Endodermal cell (in vitro differentiated cells): ENCODE results near the gene YLPM1. TPM values are rescaled to one million over a fixed set of nuclear protein-coding genes. Genes with fewer than 3 reads are reported as not detected.

Experiments used
- DNase-seq: peaks from one replicate; pipeline ENCODE4 v3.0.0-alpha.2; 2017
- H3K27ac ChIP-seq: 2 replicates; pipeline ENCODE4 v1.5.1; 2013; ENCODE audit warnings: mild to moderate bottlenecking, low read depth, low read length, moderate library complexity
- H3K27me3 ChIP-seq: 2 replicates; pipeline ENCODE4 v1.6.1; 2013; ENCODE audit warnings: mild to moderate bottlenecking, low read length, moderate library complexity; ENCODE audit not compliant: insufficient read depth, control insufficient read depth, poor library complexity, severe bottlenecking
- H3K36me3 ChIP-seq: 2 replicates; pipeline ENCODE4 v1.7.0; 2013; ENCODE audit warnings: mild to moderate bottlenecking, low read length, moderate library complexity; ENCODE audit not compliant: control insufficient read depth, insufficient read depth
- H3K4me1 ChIP-seq: one replicate; pipeline ENCODE4 v1.7.0; 2013; ENCODE audit warnings: low read length; ENCODE audit not compliant: control insufficient read depth, insufficient read depth
- H3K4me3 ChIP-seq: 2 replicates; pipeline ENCODE4 v1.5.1; 2013; ENCODE audit warnings: mild to moderate bottlenecking, low read length, moderate library complexity
- H3K9ac ChIP-seq: 2 replicates; pipeline ENCODE4 v1.6.1; 2013; ENCODE audit warnings: mild to moderate bottlenecking, low read length, moderate library complexity; ENCODE audit not compliant: poor library complexity, severe bottlenecking; ENCODE audit errors: extremely low read depth
- H3K9me3 ChIP-seq: 2 replicates; pipeline ENCODE4 v1.6.1; 2013; ENCODE audit warnings: mild to moderate bottlenecking, low read length, moderate library complexity; ENCODE audit not compliant: control insufficient read depth
- H3K27ac Mint-ChIP-seq: 2 replicates; pipeline ENCODE4 v1.8.0; 2020; ENCODE audit warnings: mixed read lengths
- H3K27me3 Mint-ChIP-seq: 2 replicates; pipeline ENCODE4 v1.8.0; 2021; ENCODE audit warnings: mild to moderate bottlenecking, mixed read lengths; ENCODE audit not compliant: insufficient read depth
- H3K36me3 Mint-ChIP-seq: 2 replicates; pipeline ENCODE4 v1.8.0; 2020; ENCODE audit warnings: low read depth, mixed read lengths
- H3K4me1 Mint-ChIP-seq: 2 replicates; pipeline ENCODE4 v1.8.0; 2020; ENCODE audit warnings: mixed read lengths
- H3K4me3 Mint-ChIP-seq: 2 replicates; pipeline ENCODE4 v1.8.0; 2020; ENCODE audit warnings: mild to moderate bottlenecking, moderate library complexity, mixed read lengths
- H3K9me3 Mint-ChIP-seq: 2 replicates; pipeline ENCODE4 v1.8.0; 2020; ENCODE audit warnings: mild to moderate bottlenecking, mixed read lengths
- whole genome bisulfite sequencing, 2 experiments: methylation state at CpG; one replicate each; pipeline versions ENCODE4 v1.1.5 to v1.1.7; 2013; ENCODE audit warnings: missing lambda C conversion rate in 2 of 2, mixed read lengths in 1 of 2; ENCODE audit not compliant: insufficient coverage in 1 of 2, insufficient read length in 1 of 2; 5-methylcytosine and 5-hydroxymethylcytosine counted together
- total RNA-seq, 2 donors: library from RNA; stranded (reverse); fragmentation: NEBNext Ultra II Directional in 1 of 2; extraction: Animal tissue kit (Norgen Biotek cat#: 25700) in 1 of 2; gene quantifications; 2 replicates in 1 of 2; 3 replicates in 1 of 2; pipeline ENCODE4 v1.2.1, GENCODE V29; 2021
- TF ChIP-seq, protein P1 (sequence below): fragments of 200-600 bp; sonication (generic); conservative IDR thresholded peaks from 2 replicates; pipeline ENCODE4 v1.5.0; 2021; ENCODE audit warnings: antibody characterized with exemption, mild to moderate bottlenecking

Gene YLPM1
- total RNA-seq, 2 donors from 2014 or later, result 75.2 to 76.2 TPM

DNA sequence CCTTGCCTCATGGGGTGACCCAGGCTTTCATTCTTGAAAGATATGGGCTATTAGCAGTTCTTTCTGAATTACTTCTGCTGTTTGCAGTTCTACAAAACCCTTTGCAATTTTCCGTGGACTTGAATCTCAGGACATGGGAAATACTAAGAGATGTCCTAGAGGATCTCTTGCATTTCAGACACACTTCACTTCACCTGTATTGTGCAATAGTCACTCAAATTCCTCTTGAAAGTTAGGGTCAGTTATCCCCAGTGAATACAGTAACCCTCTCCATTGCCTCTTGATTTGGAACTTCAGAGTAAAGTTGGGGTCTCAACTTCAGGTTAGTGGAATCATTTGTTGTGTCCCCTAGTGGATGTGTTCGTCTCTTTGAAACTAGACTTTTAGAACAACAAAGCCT, 31.8 kb downstream of the YLPM1 start:
- Histone ChIP-seq H3K27ac (no peak overlapping the region), H3K27me3 (no peaks in the 10 kb centered on the region), H3K4me3 (no peak overlapping the region), H3K36me3 (peaks cover 43% of the 10 kb centered on the region), H3K9ac (no peak overlapping the region), H3K9me3 (no peaks in the 10 kb centered on the region), H3K4me1 (peaks cover 3% of the 10 kb centered on the region)
- 86 to 97% methylated on average over 1 to 2 of the region's 2 CpGs for WGBS, 2 experiments
- no peak overlapping the region for H3K4me3 Mint-ChIP-seq
- no peaks in the 10 kb centered on the region for H3K27me3 Mint-ChIP-seq
- H3K4me1 Mint-ChIP-seq, result peaks cover 24% of the 10 kb centered on the region
- H3K27ac Mint-ChIP-seq, result no peak overlapping the region
- peaks cover 36% of the 10 kb centered on the region for H3K36me3 Mint-ChIP-seq
- TF ChIP-seq, protein P1, sequence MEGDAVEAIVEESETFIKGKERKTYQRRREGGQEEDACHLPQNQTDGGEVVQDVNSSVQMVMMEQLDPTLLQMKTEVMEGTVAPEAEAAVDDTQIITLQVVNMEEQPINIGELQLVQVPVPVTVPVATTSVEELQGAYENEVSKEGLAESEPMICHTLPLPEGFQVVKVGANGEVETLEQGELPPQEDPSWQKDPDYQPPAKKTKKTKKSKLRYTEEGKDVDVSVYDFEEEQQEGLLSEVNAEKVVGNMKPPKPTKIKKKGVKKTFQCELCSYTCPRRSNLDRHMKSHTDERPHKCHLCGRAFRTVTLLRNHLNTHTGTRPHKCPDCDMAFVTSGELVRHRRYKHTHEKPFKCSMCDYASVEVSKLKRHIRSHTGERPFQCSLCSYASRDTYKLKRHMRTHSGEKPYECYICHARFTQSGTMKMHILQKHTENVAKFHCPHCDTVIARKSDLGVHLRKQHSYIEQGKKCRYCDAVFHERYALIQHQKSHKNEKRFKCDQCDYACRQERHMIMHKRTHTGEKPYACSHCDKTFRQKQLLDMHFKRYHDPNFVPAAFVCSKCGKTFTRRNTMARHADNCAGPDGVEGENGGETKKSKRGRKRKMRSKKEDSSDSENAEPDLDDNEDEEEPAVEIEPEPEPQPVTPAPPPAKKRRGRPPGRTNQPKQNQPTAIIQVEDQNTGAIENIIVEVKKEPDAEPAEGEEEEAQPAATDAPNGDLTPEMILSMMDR, result no peak
- DNase-seq, result no peak
- H3K9me3 Mint-ChIP-seq, result no peaks in the 10 kb centered on the region

DNA sequence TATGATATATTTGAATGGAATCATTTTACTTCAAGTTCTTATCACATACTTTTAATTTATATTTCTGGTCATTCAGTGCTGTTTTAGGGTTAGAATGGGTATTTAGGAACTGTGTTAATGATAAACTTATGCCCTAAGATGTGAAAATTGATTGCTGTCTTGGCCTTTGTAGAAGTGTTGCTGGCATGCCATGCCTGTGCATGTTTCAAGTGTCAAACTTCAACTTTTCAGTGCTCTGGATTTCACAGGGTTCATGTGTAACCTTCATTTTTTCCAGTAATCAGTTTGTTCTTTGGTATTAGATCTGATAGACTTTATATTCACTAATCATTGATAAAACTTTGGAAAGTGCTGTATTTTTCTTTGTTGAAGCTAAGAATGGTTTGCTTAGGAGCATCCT, 36.6 kb downstream of the YLPM1 start:
- Mint-ChIP-seq H3K27me3 (no peaks in the 10 kb centered on the region), H3K4me3 (no peak overlapping the region), H3K4me1 (no peaks in the 10 kb centered on the region), H3K27ac (no peak overlapping the region), H3K9me3 (no peaks in the 10 kb centered on the region), H3K36me3 (peaks cover 58% of the 10 kb centered on the region)
- no peak overlapping the region for H3K4me3 ChIP-seq
- H3K9ac ChIP-seq, result no peak overlapping the region
- no peak for DNase-seq
- no peaks in the 10 kb centered on the region for H3K9me3 ChIP-seq
- TF ChIP-seq, protein P1, result no peak
- H3K27me3 ChIP-seq, result no peaks in the 10 kb centered on the region
- H3K36me3 ChIP-seq, result peaks cover 69% of the 10 kb centered on the region
- H3K4me1 ChIP-seq, result no peaks in the 10 kb centered on the region
- no peak overlapping the region for H3K27ac ChIP-seq

DNA sequence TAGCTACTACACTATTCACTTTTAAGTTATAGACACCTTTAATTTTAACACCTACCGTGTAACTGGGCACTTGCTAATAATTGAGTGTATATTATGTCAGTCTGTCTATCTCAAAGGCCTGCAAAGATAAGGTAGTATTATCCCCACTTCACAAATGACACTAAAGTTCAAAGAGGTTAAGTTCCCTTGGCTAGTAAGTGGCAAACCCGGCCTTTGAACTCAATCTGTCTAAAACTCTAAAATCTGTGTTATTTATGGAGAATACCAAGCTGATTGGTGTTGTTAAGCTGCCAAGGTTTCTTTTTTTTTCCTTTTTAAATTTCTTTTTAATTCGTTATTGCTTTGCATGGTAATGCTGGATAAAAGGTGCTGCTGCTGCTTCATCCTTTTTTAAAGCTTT, 37.7 kb downstream of the YLPM1 start:
- DNase-seq, result no peak
- Histone ChIP-seq H3K9me3 (no peaks in the 10 kb centered on the region), H3K36me3 (peaks cover 60% of the 10 kb centered on the region), H3K27ac (no peak overlapping the region), H3K4me3 (no peak overlapping the region), H3K4me1 (no peaks in the 10 kb centered on the region), H3K27me3 (no peaks in the 10 kb centered on the region), H3K9ac (no peak overlapping the region)
- Mint-ChIP-seq H3K9me3 (no peaks in the 10 kb centered on the region), H3K36me3 (peaks cover 56% of the 10 kb centered on the region), H3K27ac (no peak overlapping the region), H3K4me3 (no peak overlapping the region), H3K4me1 (no peaks in the 10 kb centered on the region), H3K27me3 (no peaks in the 10 kb centered on the region)
- 77% methylated on average over 2 of the region's 3 CpGs; no CpG with 5 or more reads in 1 of the 2 experiments for WGBS, 2 experiments
- TF ChIP-seq, protein P1, result no peak
